Fibroblast of pulmonary artery (primary cell): ENCODE data around the gene FMN1.

Source experiments
- DNase-seq: peaks from one replicate; pipeline ENCODE4 v3.0.0-alpha.2; 2010; ENCODE audit warnings: low read depth
- H3K4me3 ChIP-seq: replicated peaks from 2 replicates; pipeline ENCODE4 v1.5.1; 2011; ENCODE audit warnings: low read depth, mild to moderate bottlenecking, control low read depth, low read length, moderate library complexity
- CTCF ChIP-seq: IDR thresholded peaks from 2 replicates; pipeline ENCODE4 v1.5.1; 2011; ENCODE audit warnings: mild to moderate bottlenecking, control low read depth, low read length, inconsistent platforms; ENCODE audit errors: missing control alignments

FMN1 gene

GRCh38 chr15:33089165-33089877 lies 105.2 kb downstream of the FMN1 start:
- TF ChIP-seq CTCF = no peak
- H3K4me3 ChIP-seq = no peak overlapping the region

GRCh38 chr15:33086500-33087121 lies 107.9 kb downstream of the FMN1 start:
- peak; percentile 82 for DNase-seq
- H3K4me3 ChIP-seq = no peak overlapping the region
- TF ChIP-seq CTCF = peak; percentile 67

More at GRCh38 chr15:33089165-33089877, 105.2 kb downstream of the FMN1 start:
- no peak for DNase-seq

DNA sequence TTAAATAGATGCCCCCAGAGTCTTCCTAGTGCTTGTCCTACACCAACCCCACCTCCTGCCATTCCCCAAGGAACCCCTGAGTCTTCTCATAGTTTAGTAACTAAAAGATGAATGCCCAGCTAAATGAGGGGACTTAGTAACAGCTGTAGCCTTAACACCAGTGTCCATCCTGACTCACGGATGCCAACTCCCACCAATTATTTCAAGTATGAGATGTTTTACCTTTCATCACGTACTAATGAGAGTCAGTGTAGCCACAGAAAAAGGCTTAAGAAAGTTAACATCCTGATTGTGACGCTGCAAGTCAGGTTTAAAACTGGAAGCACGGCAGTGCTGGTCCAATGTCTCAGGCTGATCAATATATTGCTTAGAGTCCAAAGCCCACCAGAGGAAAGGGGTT lies 109.9 kb downstream of the FMN1 start:
- no peak for TF ChIP-seq CTCF
- H3K4me3 ChIP-seq = no peak overlapping the region
- DNase-seq = no peak

DNA sequence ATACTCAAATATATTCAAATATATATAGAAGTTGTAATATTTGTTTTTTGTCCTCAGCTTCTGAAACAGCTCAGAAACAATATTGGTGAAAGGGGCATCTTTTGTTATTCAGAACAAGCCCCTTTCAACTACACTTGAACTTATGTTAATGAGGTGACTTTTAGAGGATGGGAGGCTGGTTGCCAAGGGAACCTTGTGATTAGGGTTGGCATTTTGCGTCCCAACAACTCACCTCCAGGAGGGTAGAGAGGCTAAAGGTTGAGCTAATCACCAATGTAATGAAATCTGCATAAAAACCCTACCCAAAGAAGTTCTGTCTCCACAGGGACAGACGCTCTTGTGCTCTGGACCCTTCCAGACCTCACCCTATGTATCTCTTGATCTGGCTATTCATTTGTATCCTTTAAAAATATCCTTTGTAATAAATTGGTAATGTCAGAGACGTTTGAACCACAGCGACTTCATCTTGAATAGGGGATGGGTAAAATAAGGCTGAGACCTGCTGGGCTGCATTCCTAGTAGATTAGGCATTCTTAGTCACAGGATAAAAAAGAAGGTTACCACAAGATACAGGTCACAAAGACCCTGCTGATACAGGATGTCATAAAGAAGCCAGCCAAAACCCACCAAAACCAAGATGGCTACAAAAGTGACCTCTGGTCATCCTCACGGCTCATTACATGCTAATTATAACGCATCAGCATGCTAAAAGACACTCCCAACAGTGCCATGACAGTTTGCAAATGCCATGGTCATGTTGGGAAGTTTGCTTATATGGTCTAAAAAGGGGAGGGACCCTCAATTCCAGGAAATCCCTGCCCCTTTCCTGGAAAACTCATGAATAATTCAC lies 111.1 kb downstream of the FMN1 start:
- TF ChIP-seq CTCF = no peak
- no peak overlapping the region for H3K4me3 ChIP-seq
- DNase-seq = no peak

- TF ChIP-seq CTCF = no peak
Measured at GRCh38 chr15:33080006-33080405, 114.5 kb downstream of the FMN1 start.

GRCh38 chr15:33078607-33079006 lies 115.9 kb downstream of the FMN1 start:
- no peak for TF ChIP-seq CTCF
- no peak for DNase-seq
- no peak overlapping the region for H3K4me3 ChIP-seq

More at GRCh38 chr15:33080006-33080405, 114.5 kb downstream of the FMN1 start:
- no peak overlapping the region for H3K4me3 ChIP-seq
- no peak for DNase-seq
